NCI-H446 (cell line): Measurements from ENCODE around the gene TRABD2B.
A peak's percentile ranks its signal among the peaks of the same experiment; 100 is the strongest.

Source experiments
- DNase-seq, 2 experiments: peaks; one replicate each; lab custom pipeline; 2025; lab: John Stamatoyannopoulos, UW

TRABD2B gene

GRCh38 chr1:47757226-47757975, 239.8 kb downstream of the TRABD2B start:
- no peak for DNase-seq

GRCh38 chr1:47756411-47756810, 240.8 kb downstream of the TRABD2B start:
- no peak for DNase-seq

- DNase-seq = no peak
Measured at GRCh38 chr1:47756006-47756405, 241.2 kb downstream of the TRABD2B start.

- no peak for DNase-seq
Measured at GRCh38 chr1:47755101-47755990, 241.8 kb downstream of the TRABD2B start.

- no peak for DNase-seq
Measured at GRCh38 chr1:47754221-47754620, 243.0 kb downstream of the TRABD2B start.

GRCh38 chr1:47753808-47754207, 243.4 kb downstream of the TRABD2B start:
- no peak for DNase-seq

- DNase-seq = no peak
Measured at GRCh38 chr1:47752559-47752958, 244.6 kb downstream of the TRABD2B start.

GRCh38 chr1:47751996-47752451, 245.2 kb downstream of the TRABD2B start:
- no peak for DNase-seq

GRCh38 chr1:47751193-47751592, 246.0 kb downstream of the TRABD2B start:
- no peak for DNase-seq

- DNase-seq = no peak
Measured at GRCh38 chr1:47745715-47746609, 251.2 kb downstream of the TRABD2B start.

GRCh38 chr1:47742890-47743760, 254.1 kb downstream of the TRABD2B start:
- no peak for DNase-seq

- peak in 1 of 2 experiments; percentile 26 for DNase-seq
Measured at GRCh38 chr1:47738560-47739182, 258.5 kb downstream of the TRABD2B start.

GRCh38 chr1:47732489-47732888, 264.7 kb downstream of the TRABD2B start:
- DNase-seq = no peak

- DNase-seq = no peak
Measured at GRCh38 chr1:47731730-47732129, 265.5 kb downstream of the TRABD2B start.

GRCh38 chr1:47729685-47730084, 267.5 kb downstream of the TRABD2B start:
- no peak for DNase-seq

GRCh38 chr1:47727697-47728085, 269.5 kb downstream of the TRABD2B start:
- no peak for DNase-seq

- no peak for DNase-seq
Measured at GRCh38 chr1:47727051-47727696, 270.0 kb downstream of the TRABD2B start.

GRCh38 chr1:47725992-47726855, 271.0 kb downstream of the TRABD2B start:
- DNase-seq = peak in 1 of 2 experiments; percentile 66

GRCh38 chr1:47725511-47725991, 271.6 kb downstream of the TRABD2B start:
- no peak for DNase-seq
